ENCODE results near the gene ERICH6B.

- TF ChIP-seq EZH2 (IDR thresholded peaks at IDR 0.05; ENCODE audit: insufficient read depth, poor library complexity, severe bottlenecking) = no peak
- TF ChIP-seq EZH2phosphoT487 (IDR thresholded peaks at IDR 0.05; ENCODE audit: insufficient read depth, low read depth) = no peak
Observed at GRCh38 chr13:45658586-45659235, 43.2 kb upstream of the ERICH6B start.
